GM13977 (cell line): Measurements from ENCODE around the gene EGFL7.

Experiments used
- DNase-seq: peaks from one replicate; pipeline ENCODE4 v3.0.0; 2012; ENCODE audit warnings: low spot score
- in situ Hi-C: fragments of 300-500 bp; cut with MboI; formaldehyde crosslinking; loops from one replicate; pipeline ENCODE4 v1.12.0; 2022; ENCODE audit warnings: low sequenced_read_pairs, low pct_unique_long_range_greater_than_20kb, mixed read lengths, inconsistent platforms; ENCODE audit not compliant: unreplicated experiment
- TF ChIP-seq, protein P1 (sequence below): IDR thresholded peaks from 2 replicates; pipeline ENCODE4 v1.5.1; 2012; ENCODE audit warnings: mild to moderate bottlenecking, control low read depth; ENCODE audit not compliant: insufficient read depth; ENCODE audit errors: extremely low read depth, missing control alignments

The EGFL7 gene

GRCh38 chr9:136662656-136663581, at the start of gene EGFL7:
Gene EGFL7 (plus strand): TSS chr9:136662916. CDS start chr9:136668283, 5,367 bp downstream.
- in situ Hi-C loops, result no loop called here
- TF ChIP-seq, protein P1, sequence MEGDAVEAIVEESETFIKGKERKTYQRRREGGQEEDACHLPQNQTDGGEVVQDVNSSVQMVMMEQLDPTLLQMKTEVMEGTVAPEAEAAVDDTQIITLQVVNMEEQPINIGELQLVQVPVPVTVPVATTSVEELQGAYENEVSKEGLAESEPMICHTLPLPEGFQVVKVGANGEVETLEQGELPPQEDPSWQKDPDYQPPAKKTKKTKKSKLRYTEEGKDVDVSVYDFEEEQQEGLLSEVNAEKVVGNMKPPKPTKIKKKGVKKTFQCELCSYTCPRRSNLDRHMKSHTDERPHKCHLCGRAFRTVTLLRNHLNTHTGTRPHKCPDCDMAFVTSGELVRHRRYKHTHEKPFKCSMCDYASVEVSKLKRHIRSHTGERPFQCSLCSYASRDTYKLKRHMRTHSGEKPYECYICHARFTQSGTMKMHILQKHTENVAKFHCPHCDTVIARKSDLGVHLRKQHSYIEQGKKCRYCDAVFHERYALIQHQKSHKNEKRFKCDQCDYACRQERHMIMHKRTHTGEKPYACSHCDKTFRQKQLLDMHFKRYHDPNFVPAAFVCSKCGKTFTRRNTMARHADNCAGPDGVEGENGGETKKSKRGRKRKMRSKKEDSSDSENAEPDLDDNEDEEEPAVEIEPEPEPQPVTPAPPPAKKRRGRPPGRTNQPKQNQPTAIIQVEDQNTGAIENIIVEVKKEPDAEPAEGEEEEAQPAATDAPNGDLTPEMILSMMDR, result no peak
- no peak for DNase-seq

DNA sequence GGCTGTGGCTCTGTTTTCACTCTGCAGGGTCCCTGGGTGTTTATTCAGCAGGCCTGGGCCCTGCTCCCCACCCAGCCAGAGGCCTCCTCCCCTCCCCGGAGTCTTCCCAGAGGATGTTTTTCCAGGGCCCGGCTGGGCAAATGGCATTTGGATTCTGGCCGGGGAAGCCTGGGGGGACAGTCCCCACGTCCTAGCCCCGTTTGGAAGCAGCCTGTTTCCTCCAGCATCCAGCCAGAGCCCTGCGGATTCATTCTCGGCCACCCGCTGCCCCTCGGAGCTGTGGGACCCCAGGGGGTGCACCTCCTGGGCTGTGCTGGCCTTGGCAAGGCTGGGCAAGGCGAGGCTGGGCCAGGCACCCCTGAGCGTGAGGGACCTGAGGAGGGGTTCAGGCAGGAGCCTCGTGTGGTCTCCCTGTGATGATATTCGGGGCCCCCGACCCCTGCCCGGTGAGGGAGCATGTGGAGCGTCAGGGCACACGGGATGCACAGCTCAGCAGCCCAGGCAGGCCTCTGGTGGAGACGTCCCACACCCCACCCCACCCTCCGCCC, 48.8 kb upstream of the EGFL7 start:
- TF ChIP-seq, protein P1, result no peak
- in situ Hi-C loops, result no loop called here
- no peak for DNase-seq

DNA sequence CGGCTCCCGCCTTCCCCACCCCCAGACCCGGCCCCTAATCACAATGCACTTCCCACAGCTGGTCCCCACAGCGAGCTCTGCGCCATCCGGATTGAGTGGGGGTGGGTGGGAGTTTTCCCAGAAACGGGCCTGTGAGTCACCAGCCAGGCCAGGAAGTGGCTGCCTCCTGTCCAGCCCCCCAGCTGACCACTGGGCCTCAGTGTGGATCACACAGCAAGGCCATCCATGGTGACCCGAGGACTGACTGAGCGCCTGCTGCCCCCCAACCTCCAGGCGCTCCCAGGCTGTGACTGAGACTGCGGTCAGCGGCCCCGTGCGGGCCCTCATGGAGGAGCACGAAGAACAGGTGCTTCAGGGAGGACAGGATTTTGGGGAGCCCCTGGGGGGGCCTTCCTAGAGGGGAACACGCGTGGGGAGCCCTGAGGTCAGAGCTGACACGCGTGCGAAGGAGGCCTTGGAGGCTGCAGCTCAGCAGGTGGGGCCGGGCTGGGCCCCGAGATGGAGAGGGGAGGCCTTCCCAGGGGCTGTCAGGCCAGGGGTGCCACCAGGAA, 48.3 kb upstream of the EGFL7 start:
- DNase-seq, result no peak
- in situ Hi-C loops, result no loop called here

DNA sequence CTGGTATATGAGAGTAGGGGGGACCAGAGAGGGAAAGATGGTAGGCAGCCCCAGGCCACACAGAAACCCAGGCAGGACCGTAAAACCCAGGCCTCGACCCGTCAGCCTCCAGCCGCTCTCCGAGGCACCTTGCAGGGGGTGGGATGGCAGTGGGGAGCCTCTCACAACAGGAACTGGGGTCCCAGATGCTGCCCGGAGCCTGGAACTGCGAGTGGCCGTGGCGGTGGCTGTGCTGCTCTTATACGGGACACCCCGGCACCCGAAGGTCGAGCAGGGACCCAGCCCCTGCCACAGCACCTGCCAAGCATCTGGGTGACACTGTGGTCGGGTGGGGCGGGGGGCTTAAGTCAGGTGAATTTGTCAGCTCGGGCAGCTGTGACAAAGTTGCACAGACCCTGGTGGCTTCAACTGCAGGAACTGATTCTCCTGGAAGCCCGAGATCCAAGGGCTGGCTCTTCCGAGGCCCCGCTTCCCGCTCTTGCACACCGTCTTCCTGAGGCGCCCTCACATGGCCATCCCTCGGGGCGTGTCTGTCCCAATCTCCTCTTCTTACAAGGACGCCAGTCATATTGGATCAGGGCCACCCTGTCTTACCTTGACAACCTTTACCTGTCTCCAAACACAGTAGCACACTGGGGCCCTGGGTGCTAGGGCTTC, 47.6 kb upstream of the EGFL7 start:
- DNase-seq, result no peak
- in situ Hi-C loops, result no loop called here
- TF ChIP-seq, protein P1, result no peak

More for the DNA sequence above, 48.3 kb upstream of the EGFL7 start:
- TF ChIP-seq, protein P1, result no peak

- in situ Hi-C loops, result no loop called here
- peak; percentile 47 for DNase-seq
- TF ChIP-seq, protein P1, result no peak
These were observed 46.9 kb upstream of the EGFL7 start for GRCh38 chr9:136615631-136616306.

DNA sequence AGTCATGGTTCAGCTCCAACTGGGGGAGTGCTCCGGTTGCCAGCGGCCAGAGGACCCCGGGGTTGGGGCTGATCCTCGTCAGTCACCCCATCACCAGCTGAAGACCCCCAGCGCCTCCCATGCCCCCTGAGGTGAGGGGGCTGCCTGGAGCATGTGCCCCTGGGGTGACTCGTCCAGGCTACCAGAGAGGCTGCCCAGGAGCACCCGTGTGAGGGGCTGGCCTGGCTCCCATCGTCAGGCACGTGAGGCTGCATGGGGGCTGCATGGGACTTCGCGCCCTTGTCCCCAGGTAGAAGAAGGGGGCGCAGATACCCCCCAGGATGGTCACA, 46.4 kb upstream of the EGFL7 start:
- TF ChIP-seq, protein P1, result no peak
- in situ Hi-C loops, result no loop called here
- peak; percentile 26 for DNase-seq
